ENCODE data around the gene HLTF.

HLTF gene

GRCh38 chr3:149089395-149089794 lies 3.1 kb upstream of the HLTF start:
- DNase-seq: no peak

GRCh38 chr3:149087208-149087607 lies 875 bp upstream of the HLTF start:
- no peak for DNase-seq

DNA sequence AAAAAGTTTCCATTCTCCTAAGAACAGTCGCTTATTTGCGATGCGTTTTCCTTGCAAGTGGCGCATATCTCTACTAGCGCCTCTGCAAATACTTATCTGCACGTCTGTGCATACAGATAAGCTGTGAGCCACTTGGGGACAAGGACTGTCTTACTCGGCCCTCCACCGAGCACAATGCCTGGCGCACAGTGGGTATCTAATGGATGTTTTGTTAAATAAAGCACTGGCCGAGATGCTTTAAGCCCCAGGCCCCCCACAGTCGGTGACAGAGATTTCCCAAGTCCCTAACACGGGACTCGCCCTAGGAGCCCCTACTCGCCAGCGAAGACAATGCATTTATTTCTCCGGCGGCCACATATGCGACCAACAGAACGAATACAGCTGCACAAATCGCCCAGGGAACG lies 503 bp downstream of the HLTF start:
- no peak for DNase-seq

GRCh38 chr3:149081772-149082171 lies 4.6 kb downstream of the HLTF start:
- no peak for DNase-seq

DNA sequence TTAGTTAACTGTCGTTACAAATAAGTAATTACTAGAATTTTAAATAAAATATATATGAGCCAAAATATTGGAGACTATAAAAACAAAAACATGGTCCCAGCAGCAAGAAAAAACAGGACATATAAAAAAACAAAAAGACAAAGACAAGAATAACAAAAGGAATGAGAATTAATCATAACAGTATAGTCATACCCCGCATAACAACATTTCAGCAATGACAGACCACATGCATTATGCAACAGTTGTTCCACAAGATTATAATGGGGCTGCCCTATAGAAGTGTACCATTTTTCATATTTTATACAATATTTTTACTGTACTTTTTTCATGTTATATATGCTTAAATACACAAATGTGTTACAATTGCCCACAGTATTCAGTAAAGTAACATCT lies 5.6 kb downstream of the HLTF start:
- DNase-seq: no peak

- no peak for DNase-seq
Observed at GRCh38 chr3:149080011-149080698, 6.2 kb downstream of the HLTF start.

DNA sequence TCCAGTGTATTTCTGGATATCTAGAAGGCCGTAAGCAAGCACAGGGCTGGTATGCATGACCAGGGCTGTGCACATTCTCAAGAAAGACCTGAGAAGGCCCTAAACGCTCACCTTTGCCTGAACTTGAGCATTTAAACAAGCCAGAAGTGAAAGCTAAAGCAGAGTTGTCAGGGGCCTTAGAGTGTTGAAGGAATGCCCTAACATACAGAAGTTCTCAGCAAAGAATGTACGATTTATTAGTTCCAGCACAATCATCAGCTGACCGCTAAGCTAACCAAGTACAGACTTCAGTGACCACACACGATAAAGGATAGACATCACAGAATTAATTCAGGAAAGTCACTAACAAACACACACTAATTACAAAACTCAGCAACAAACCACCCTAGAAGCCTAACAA lies 8.7 kb downstream of the HLTF start:
- no peak for DNase-seq

GRCh38 chr3:149067883-149068282 lies 18.4 kb downstream of the HLTF start:
- no peak for DNase-seq

GRCh38 chr3:149061776-149062175 lies 24.6 kb downstream of the HLTF start:
- no peak for DNase-seq

- no peak for DNase-seq
Observed at GRCh38 chr3:149058602-149059001, 27.7 kb downstream of the HLTF start.

DNA sequence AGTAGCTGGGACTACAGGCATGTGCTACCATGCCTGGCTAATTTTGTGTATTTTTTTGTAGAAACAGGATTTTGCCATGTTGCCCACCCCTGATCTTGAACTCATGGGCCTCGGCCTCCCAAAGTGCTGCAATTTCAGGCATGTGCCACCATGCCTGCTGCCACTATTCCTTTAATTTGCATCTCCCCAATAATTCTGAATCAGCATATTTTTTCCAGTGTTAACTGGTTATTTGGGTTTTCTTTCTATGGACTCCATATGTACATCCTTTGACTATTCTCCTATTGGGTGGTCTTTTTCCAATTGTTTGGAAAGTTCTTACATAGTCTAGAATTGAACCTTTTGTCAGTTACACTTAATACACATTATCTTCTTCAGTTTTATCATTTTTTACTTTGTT lies 28.1 kb downstream of the HLTF start:
- no peak for DNase-seq

DNA sequence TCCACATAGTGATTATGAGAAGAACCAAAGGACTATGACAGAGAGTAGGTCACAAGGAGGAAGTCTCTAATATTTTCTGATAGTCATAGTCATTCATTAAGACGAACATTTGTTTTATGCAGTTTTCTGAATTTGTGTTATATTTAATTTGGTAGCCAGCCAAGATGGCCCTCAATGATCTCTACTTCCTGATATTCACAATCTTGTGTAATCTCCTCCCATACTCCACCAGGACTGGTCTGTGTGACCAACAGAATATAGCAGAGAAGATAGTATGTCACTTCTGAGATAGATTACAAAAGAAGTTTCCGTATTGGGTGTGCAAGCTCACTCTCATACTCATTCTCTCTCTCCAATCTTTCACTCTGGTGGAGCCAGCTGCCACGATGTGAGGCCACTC lies 30.8 kb downstream of the HLTF start:
- no peak for DNase-seq

DNA sequence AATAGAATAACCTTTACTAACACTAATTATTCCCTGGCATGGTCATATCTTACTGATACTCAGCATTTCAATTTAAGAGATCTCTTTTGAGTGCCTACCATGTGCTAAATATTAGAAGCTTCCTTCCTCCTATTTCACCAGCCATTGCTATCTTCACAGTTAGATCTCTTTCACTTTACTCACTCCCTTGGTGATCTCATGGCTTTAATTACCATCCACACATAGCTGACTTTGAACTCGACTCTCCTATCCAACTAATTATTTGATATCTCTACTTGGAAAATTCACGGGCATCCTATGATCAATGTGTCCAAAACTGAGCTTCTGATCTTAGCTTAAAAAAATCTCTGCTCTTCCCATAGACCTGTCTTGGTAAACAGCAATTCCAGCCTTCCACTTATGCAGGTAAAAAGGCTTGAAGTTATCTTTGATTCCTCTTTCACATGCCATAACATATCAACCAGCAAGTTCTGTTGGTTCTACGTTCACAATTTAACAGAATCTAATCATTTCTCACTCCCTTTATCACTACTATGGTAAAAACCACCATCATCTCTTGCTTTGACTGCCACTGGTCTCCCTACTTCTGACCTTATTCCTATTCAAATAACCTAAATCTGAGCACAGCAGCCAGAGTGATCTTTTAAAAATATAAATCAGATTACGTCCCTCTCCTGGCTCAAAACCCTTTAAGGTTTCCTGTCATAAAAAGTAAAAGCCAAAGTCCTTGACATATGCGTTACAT lies 41.8 kb downstream of the HLTF start:
- DNase-seq: no peak

DNA sequence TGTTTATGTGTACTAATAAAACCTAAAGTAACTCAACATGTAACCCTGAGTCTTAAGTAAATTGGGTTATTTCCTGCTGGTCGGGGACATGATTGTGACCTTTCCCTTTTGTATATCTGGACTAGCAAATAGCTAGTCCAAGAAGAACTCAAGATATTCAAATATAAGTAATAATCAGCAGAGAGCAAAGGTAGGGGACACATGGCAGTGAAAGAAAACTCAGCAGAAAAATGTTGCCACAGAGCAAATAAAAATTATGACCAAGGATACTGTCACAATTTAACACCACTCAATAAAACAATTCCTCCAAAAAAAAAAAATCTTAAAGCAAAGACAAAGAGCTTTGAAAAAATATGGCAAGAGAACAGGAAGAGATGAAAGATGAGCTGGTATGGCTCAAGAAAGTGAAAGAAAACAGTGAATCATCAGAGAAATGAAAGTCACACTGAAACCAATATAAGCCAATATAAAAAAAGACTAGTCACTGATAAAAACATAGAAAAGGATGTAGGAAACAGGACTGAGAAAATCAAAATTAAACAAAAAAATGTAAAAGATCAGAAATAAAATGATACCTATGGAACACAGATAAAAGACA lies 43.4 kb downstream of the HLTF start:
- no peak for DNase-seq

DNA sequence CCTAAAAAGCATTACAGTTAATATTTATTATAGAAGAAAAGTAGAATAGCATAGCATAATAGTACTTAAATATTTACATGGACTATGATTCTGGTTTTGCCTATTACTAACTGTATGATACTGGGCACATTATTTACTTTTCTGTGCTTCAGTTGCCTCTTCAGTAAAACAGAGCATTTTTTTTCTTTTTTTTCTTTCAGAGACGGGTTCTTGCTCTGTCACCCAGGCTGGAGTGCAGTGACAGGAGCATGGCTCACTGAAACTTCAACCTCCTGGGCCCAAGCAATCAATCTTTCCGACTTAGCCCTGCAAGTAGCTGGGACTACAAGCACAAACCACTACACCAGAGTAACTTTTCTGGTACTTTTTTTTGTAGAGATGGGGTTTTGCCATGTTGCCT lies 48.0 kb downstream of the HLTF start:
- DNase-seq: no peak

DNA sequence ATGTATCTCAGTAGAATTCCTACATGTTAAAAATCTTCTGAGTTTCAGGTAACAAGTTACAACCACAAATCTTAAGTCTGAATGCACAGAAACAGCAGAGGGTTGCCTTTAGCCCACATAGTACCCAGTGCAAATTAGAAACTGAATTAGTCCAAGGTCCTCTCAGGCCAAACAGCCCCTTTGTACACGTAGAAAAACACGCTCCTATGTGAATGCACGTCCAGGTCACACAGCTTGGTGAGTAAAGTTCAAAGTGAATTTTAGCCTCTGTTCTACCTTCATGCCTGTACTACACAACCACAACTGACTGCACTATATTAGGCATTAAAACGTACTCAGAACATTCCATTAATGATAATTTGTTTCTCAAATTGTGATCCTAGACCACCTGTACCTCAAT lies 48.6 kb downstream of the HLTF start:
- DNase-seq: no peak

DNA sequence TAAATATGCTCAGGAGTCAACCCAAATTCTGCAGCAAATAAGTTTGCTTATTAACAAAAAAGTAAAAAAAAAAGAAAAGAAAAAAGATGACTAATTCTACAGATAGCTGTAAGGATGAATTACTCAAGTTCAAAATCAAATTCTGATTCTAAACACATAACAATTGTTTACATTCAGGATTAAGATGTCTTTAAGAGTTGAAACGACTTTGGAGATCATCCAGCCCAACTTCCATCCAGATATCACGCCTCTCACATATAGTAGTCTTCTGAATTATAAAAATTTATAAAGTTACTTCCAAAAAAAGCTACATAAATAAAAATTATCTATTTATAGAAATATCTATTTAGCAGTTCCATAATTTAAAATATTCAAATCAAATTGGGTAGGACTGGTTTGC lies 55.2 kb downstream of the HLTF start:
- DNase-seq: no peak

GRCh38 chr3:149026718-149027117 lies 59.6 kb downstream of the HLTF start:
- no peak for DNase-seq

DNA sequence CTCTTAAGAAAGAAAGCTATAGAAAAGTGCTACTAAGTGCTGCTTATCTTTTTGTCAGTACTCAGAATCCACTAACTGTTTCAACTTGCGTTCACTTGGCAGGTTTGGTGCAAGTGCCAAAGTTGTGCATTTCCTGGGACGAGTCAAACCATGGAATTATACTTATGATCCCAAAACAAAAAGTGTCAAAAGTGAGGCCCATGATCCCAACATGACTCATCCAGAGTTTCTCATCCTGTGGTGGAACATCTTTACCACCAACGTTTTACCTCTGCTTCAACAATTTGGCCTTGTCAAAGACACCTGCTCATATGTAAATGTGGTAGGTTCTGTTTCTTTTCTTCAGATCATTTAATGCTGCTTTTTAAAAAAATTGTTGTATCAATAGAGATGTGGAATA lies 62.4 kb downstream of the HLTF start:
- DNase-seq: no peak

DNA sequence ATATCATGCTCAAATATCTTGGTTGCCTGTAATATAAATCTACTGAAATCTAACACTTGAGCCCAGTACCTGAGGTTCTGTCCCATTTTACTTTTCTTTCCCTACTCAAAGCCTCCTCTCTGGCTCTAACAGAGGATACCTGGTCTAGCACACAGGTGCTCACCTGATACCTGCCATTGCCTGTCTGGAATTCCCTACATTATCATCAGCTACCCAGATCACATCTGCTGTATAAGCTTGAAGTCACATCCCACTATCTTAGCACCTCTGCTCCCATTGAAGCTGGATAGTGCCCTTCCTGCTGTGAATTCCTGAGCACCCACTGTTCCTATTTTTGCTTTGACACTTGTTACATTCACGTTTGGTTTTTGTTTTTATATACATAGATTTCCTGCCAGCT lies 64.5 kb downstream of the HLTF start:
- no peak for DNase-seq

- DNase-seq: no peak
Observed at GRCh38 chr3:149020839-149021252, 65.5 kb downstream of the HLTF start.

DNA sequence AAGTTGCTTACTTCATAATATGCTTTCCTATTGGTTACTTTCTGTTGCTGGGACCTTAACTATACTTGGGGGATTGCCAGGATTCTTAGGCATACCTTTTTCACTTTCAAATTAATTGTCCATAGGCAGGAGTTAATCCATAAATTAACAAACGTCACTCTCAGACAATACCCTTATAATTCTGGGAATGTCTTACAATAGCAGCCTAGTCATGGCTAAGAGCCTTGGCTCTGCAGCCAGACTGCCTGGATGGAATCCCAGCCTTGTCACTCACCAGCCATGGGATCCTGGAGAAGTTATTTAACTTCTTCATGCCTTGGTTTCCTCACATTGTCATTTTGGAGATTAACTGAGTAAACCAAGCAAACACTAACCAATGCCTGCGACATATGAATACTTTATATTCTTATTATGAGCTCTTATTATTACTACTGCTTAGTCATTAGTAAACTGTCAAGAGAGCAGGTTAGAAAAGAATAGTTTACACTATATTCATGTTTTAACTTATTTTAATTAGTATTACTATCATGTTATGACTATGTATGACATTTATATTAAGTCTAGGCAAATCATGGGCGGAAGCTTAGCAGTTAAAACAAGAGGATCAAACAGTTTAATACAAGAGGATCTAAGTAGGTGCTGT lies 66.0 kb downstream of the HLTF start:
- DNase-seq: no peak

GRCh38 chr3:149019580-149019979 lies 66.8 kb downstream of the HLTF start:
- DNase-seq: no peak

- no peak for DNase-seq
Observed at GRCh38 chr3:149018247-149018646, 68.1 kb downstream of the HLTF start.

Measured in effector CD4-positive, alpha-beta T cell (primary cell).